Body of pancreas (tissue), 4 donors: ENCODE results near the gene TRH.

Source experiments
- POLR2A ChIP-seq, 3 donors: fragments of 450-650 bp; IDR thresholded peaks; one replicate each; pipeline ENCODE4 v1.6.1; 2016; ENCODE audit warnings: antibody characterized with exemption in 3 of 3, mild to moderate bottlenecking in 2 of 3
- TF ChIP-seq, protein P1 (sequence below), 7 experiments: fragments of 450-650 bp in 4 of 7; fragments of 200-600 bp in 3 of 7; sonication (generic) in 3 of 7; IDR thresholded peaks; one replicate each; pipeline ENCODE4 v1.5.1; 2016 to 2019; ENCODE audit warnings: antibody characterized with exemption in 7 of 7

DNA sequence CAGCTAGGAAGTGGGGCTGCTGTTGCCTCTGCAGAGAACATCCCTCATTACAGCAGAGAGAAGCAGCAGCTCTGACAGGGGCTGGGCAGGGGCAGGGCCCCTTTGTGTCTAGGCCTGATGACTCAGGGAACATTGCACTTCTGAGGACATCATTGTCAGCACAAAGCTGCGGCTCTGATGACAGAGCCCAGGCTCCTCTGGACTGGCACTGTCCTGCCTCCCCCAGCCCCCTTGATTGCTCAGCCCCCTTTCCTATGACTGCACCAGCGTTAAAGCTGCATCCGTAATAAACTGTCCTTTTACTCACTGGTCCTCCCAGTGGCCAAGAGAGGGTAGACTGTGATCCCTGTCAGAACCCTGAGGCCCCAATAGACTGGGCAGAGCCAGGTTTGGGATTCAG lies 18.3 kb downstream of the TRH start:
- TF ChIP-seq POLR2A (IDR thresholded peaks at IDR 0.05): no peak
- TF ChIP-seq, protein P1, sequence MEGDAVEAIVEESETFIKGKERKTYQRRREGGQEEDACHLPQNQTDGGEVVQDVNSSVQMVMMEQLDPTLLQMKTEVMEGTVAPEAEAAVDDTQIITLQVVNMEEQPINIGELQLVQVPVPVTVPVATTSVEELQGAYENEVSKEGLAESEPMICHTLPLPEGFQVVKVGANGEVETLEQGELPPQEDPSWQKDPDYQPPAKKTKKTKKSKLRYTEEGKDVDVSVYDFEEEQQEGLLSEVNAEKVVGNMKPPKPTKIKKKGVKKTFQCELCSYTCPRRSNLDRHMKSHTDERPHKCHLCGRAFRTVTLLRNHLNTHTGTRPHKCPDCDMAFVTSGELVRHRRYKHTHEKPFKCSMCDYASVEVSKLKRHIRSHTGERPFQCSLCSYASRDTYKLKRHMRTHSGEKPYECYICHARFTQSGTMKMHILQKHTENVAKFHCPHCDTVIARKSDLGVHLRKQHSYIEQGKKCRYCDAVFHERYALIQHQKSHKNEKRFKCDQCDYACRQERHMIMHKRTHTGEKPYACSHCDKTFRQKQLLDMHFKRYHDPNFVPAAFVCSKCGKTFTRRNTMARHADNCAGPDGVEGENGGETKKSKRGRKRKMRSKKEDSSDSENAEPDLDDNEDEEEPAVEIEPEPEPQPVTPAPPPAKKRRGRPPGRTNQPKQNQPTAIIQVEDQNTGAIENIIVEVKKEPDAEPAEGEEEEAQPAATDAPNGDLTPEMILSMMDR (IDR thresholded peaks at IDR 0.05): no peak
